Activated CD4-positive, alpha-beta T cell treated with anti-CD3 and anti-CD28 coated beads, Interleukin-2, amount 50 U/mL, for 4 hours (primary cell): Measurements from ENCODE around the gene SNX30.
"Not testable (repeated sequence)": the region's sequence is repeated elsewhere in the genome, so short reads cannot be mapped to it uniquely, and the experiment has no call there.

ENCODE experiments used
- DNase-seq, 2 experiments: peaks; one replicate each; pipeline ENCODE4 v3.0.0-alpha.2; 2020

The SNX30 gene, protein sequence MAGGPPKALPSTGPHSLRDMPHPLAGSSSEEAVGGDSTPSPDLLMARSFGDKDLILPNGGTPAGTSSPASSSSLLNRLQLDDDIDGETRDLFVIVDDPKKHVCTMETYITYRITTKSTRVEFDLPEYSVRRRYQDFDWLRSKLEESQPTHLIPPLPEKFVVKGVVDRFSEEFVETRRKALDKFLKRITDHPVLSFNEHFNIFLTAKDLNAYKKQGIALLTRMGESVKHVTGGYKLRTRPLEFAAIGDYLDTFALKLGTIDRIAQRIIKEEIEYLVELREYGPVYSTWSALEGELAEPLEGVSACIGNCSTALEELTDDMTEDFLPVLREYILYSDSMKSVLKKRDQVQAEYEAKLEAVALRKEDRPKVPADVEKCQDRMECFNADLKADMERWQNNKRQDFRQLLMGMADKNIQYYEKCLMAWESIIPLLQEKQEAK

DNA sequence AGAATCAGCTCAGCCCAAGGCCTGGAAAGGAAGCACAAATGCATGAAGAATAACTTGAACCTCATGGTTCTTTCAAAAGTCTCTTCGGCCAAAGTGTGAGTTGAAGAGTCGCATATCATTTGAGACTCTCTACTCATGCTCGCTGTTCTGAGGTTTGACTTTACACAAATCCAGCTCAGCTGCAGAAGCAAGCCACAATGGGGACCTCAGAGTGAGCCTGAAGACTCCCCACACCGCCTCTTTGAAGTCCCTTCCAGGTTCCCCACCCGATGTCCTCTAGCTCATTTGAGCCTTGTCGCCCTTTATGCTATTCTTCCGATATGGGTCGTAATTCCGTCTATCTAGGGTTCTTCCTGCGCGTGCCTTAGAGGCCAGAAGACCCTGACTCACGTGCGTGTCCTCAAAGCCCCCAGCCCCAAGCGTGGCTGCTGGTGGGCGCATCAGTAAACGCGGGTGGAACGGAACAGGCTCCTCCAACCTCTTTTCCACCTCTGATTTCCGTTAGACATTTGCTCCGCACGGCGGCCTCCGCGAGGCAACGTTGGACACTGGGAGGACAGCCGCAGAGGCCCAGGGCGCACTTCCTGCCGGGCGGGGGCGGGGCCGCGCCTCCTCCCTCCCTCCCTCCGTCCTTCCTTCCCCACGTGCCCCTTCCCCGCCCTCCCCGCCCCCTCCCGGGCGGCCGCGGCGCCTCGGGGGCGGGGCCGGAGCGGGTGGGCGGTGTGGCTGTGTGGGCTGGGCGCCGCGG, at the start of gene SNX30:
Gene SNX30, plus strand, starts transcription at position 745 of the 748 bp plus-strand sequence. CDS start 242 bp downstream, outside the sequence.
- peak; percentile 57 to 66 for DNase-seq

DNA sequence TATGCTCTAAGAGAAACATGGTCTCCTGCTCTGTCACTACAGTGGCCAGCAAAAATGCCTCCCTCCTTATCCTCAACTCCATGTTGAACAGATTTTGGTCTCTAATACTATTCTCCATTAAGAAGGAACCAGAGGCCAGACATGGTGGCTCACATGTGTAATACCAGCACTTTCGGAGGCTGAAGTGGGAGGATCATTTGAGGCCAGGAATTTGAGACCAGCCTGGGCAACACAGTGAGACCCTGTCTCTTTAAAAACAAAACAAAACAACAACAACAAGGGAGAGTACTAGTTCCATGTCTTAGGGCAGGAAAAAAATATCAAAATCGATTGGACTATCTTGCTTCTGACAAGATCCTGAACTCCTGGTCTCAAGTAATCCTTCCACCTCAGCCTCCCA, 47.3 kb upstream of the SNX30 start:
- DNase-seq, result no peak

DNA sequence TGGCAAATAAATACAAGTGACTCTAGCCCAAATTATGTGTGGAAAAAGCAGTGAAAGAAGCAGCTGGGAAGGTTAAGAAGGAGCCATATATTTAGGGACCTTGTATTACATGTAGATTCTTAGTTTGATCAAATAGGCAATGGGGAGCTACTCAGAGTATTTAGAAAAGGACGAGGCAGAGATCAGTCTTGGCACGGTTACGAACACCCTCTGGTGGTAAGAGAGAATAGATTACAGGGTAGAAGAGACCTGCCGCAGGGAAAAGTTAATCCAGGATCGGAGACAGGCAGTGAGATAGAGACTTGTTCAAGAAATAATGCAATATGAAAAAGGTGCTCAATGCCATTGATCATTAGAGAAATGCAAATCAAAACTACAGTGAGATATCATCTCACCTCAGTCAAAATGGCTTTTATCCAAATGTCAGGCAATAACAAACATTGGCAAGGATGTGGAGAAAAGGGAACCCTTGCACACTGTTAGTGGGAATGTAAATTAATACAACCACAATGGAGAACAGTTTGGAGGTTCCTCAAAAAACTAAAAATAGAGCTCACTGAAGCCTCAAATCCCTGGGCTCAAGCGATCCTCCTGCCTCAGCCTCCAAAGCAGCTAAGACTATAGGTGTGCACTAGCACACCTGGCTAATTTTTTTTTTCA, 44.7 kb upstream of the SNX30 start:
- no peak for DNase-seq

DNA sequence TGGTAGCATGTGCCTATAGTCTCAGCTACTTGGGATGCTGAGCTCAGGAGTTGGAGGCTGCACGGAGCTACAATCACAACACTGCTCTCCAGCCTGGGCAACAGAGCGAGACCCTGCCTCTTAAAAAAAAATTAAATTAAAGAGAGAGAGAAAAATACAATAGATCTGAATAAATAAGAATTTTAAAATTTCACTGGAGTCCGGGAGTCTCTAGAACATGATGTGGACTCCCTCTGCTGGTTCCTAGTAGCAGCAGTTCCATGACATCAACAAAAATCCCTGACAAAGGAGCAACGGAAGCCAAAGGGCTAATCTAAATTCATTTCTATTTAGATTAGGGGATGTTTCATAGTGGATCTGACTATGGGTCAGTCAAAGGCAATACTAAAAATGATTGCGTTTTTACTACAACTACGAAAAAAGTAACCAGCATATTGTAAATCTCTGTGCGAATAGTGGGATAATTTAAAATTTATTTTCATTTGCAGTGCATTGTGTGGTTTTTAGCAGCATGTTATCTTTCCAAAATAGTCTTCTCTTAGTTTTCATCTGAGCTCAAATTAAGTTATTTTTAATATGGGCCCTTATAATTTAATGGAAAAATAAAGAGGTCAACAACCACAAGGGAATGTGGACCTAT, 39.4 kb upstream of the SNX30 start:
- no peak for DNase-seq

DNA sequence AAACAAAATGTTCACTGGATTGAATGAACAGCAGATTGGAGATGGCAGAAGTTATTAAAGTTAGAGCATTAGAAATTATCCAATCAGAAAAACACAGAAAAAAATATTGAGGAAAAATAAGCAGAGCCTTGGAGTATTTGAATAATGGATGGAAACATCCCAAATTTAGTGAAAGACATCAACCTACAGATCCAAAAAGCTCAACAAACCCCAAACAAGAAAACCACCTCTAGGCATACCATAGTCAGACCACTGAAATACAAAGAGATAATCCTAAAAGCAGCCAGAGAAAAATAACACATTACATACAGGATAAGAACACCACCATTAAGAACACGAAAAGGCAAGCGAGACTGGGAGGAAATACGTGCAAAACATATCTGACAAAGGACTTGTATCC, 37.9 kb upstream of the SNX30 start:
- DNase-seq, result no peak

DNA sequence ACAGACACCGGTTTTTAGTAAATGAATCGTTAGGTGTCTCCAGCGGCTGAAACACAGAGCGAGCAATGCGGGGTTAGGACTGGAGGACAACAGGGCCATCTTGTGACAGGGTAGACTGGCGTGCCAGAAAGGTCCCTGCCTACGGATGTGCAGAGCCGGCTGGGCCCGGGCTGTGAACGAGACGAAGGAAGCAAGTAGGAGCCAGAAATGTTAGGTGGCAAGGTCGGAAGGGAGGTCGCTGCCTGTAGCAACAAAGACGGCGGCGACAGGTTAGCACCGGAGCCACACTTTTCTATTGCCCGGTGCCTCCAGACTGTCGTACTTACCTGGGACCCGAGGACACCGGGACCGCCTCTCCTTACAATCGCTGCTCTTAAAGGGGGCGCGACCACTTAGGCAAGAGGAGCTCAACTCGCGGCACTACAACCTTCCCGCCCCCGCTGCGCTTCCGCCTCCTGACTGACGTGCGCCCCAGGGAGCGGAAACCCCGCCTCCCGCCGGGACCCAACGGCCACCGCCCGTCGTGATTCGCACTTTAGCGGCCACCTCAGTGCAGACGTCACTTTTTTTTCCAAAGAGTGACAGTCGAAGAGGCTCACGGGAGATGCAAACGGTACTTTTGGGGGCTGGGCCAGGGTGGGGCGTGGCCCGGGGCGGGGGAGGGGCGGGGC, 32.8 kb upstream of the SNX30 start, which contains the start of gene INIP:
Gene INIP, minus strand, starts transcription at position 457 of the 671 bp plus-strand sequence. CDS start 1,632 bp downstream, outside the sequence.
- DNase-seq, result peak; percentile 95 to 96

DNA sequence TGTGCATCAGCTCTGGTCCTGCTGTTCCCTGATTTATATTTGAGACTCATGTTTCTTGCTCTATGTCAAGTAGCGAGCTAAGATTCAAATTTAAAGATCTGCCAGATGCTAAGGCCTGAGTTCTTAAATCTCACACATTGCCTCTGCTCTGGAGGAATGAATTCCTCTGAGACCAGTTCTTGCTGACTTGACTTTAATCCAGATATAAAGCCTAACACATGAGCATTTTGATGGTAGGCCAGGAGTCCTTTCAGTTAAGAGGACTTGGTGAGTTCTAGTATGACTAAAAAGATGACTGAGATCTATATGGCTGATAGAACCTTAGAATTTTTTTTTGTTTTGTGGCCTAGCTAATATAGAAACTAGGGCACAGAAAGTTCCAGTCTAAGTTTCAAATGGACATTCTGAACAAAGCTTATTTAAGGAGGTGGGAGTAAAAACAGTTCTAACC, 31.3 kb upstream of the SNX30 start:
- no peak for DNase-seq

DNA sequence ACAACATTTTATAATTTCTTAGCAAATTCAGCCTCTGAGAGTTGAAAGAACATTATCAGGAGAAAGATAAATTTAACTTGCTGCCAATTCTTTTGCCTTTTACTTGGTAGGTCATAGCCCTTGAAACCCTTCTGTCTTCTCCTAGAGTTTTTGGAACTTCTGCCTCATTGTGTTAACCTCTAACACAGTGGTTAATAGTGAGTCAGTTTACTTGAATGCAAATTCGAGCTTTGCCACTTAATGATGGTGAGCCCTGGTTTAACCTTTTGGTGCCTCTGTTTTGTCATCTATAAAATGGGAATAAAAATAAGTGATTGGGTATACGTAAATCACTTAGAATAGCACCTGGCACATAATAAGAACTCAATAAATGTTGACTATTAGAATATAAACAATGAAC, 30.9 kb upstream of the SNX30 start:
- DNase-seq, result no peak

DNA sequence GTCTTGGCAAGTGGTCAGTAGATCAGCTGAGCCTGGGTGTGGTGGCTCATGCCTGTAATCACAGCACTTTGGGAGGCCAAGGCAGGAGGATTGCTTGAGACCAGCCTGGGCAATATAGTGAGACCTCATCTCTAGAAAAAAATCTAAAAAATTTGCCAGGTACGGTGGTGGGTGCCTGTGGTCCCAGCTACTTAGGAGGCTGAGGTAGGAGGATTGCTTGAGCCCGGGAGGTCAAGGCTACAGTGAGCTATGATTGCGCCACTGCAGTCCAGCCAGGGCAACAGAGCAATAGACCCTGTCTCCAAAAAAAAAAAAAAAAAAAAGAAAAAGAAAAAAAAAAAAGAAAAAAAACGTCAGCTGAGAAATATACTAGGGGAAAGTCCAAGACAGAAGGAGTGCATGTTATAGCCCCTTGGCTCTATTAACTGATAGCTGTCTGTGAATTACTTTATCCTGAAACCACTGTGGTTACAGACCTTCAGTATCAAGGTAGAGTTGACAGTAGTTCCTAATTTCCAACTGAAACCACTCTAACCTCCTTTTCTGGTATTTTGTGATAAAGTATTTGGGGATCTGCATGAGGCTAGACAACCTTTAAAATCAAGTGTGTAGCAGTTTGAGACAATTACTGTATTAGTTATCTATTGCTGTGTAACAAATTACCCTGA, 30.3 kb upstream of the SNX30 start:
- no peak for DNase-seq

DNA sequence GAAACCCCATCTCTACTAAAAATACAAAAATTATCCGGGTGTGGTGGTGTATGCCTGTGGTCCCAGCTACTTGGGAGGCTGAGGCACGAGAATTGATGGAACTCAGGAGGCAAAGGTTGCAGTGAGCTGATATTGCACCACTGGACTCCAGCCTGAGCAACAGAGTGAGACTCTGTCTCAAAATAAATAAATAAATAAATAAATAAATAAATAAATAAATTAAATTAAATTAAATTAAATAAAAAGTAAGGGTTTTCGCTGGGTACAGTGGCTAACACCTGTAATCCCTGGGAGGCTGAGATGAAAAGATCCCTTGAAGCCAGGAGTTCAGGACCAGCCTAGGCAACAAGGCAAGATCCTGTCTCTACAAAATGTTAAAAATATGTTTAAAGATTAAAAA, 27.8 kb upstream of the SNX30 start:
- not testable (repeated sequence) for DNase-seq

DNA sequence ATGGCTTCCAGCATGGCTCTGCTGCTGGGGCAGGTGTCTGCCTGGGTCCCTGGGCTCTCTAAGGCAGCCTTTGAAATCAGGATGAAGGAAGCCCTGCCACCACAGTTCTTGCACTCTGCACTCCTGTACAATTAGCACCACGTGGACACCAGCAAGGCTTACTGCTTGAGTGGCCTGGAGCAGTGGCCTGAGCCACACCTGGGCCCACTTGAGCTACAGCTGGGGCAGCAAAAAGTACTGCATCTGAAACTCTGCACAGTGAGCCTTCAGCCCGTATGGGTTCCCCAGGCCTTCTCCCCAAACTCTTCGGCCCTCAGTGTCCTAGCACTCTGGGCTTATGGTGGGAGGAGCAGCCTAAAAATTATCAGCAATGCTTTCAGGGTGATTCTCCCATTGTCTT, 24.6 kb upstream of the SNX30 start:
- DNase-seq, result no peak

DNA sequence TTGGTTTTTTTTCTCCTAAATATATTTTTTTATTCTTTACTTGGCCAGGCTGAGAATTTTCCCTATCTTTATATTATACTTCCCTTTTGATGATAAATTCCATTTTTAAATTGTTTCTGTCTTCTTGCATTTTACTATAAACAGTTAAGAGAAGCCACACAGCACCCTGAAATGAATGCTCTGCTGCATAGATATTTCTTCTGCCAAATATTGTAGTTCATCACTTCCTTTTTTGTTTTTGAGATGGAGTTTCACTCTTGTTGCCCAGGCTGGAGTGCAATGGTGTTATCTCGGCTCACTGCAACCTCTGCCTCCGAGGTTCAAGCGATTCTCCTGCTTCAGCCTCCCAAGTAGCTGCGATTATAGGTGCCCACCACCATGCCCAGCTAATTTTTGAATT, 24.1 kb upstream of the SNX30 start:
- DNase-seq, result no peak

DNA sequence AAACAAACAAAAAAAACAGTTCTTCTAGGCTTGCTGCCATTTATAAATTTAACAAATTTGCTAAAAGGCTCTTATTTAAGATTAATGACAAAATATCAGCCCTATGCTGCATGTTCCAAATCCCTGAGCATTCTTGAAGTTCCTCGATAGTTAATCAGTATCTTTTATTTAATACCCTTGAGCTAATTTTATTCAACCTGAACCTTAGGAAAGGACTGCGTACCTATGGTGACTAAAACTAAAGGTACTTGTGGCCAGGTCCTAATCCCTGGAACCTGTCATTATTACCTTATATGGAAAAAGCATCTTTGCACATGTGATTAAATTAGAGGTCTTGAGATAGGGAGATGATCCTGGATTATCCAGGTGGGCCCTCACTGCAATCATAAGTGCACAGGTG, 22.2 kb upstream of the SNX30 start:
- no peak for DNase-seq

DNA sequence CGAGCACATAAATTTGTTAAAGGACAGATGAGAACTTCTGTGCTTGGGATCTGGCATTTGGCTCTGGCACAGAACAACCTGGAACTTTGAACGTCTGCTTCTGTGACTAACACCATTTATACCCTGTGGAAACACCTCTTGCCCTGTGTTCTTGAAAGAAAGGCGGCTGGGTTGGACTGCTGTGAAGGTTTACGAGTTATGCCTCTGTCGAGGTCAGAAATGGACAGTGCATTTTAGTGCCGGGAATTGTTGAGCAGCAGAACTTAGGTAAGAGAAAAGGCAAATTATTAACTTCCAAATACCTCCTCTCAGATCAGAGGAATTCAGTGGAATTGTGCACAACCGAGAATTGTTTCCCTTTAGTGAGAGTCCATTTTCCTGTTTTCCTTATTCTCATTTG, 18.6 kb upstream of the SNX30 start:
- DNase-seq, result no peak

DNA sequence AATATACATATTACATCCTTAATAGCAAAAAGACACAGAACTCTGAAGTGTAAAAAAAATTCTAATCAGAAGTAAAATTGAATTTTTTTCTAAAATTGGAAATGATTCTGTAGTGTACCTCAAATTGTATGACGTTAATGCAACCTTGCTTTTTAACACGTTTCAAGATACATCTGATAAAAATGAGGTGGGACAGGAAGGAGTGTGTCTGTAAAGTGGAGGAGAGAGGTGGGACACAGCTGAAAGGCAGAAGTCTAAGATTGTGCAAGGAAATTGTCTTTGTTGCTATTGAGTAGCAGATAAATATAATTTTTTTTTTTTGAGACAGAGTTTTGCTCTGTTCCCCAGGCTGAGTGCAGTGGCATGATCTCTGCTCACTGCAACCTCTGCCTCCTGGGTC, 15.7 kb upstream of the SNX30 start:
- no peak for DNase-seq

DNA sequence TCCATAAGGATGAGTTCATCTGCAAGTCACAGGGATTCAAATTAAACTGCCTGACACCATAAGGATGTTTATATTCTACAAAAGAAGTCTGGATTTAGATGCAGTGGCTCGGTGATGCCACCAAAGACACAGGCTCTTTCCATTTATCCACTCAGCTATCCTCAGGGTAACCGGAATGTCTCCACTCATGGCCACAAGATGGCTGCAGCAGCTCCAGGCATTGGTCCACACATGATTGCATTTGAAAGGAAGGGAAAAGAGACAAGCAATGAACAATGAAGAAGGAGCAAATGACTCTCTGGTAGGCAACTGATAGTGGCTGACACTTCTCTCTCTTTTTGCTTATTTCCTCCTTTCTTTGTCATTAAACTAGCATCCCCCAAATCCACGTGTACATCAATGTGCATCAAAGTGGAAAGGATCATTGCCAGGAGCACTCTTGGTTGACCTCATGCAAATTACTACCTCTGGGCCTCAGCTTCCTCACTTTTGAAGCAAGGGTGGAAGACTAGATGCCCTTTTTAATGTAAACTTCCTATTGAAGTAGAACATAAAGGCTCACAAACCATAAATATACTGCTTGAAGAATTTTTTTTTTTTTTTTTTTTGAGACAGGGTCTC, 7.2 kb upstream of the SNX30 start:
- DNase-seq, result no peak

DNA sequence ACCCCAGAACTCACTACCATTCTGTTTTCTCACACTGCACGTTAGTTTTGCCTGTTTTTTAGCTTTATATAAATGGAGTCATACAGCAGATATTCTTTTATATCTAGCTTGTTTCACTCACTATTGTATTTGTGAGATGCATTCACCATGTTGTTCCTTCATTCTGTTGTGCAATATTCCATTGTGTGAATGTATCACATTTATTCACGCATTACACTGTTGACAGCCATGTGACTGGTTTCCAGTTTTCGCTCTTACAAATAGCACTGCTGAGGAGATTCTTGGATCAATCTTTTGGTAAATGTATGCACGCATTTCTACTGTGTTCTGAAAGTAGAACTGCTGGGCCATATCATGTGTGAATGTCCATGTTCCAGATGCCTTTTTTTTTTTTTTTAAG, 6.4 kb upstream of the SNX30 start:
- no peak for DNase-seq

DNA sequence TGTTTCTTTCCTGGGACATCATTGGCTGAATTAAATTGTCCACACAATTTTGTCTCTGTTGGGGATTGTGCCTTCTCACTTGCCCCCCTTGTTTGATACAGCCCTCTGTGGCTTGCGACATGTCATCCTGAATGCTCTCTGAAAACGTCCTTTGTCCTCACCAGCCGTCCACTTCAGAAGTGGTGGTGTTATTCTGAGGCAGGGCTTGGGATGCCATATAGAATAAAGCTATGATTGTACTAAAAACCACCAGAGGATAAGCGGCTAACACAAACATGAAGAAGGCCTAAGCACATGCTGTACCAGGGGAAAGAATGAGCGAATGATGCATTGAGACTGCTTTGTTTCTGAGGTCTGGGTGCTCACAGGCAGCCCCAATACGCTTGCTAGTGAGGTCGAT, 3.5 kb upstream of the SNX30 start:
- no peak for DNase-seq

DNA sequence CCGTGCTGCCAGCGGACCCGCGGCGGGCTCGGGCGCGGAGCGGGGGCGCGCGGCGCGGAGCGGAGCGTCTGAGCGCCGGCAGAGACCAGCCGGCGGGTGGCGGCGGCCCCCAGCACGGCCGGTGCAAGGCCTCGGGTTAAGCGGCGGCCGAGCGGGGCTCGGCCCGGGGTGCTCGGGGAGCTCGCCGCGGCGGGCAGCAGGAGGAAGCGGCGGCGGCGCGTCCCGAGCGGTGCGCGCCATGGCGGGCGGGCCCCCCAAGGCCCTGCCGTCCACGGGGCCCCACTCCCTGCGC, 150 bp downstream of the SNX30 start:
- DNase-seq, result no peak

DNA sequence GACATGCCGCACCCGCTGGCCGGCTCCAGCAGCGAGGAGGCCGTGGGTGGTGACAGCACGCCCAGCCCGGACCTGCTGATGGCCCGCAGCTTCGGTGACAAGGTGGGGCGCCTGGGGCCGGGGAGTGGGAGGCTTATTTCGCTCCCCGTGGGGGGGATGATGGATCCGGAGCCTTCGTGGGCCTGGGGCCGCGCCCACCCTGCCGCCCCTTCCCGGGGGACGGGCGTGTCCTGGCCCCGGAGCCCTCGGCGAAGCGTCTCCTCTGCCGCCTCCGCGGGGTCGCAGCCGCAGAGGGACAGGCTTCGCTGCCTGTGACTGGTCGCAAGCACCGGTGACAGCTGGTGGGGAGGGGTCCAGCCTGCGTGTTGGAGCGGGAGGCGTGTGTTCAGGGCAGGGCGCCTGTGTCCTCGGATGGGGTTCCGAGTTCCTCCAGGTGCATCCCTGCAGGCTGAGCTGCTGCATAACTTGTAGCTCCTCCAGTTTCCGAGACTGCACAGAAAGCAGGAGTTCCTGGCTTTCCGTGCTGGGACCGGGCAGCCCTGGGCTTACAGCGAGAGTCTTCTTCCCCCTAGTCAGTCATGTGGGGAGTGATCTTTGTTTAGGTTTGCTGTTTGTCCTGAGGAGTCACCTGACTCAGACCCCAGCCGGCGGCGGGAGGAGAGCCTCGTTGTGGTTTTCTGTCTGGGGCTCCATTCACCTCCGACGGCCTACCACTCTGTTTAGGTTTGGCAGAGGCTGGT, 666 bp downstream of the SNX30 start:
- DNase-seq, result peak; percentile 7 to 21
